Measurements from ENCODE around the gene BEAN1.

Gene BEAN1

GRCh38 chr16:66420396-66420795 lies 6.7 kb upstream of the BEAN1 start:
- TF ChIP-seq GATA2 (IDR thresholded peaks at IDR 0.05; ENCODE audit: low read depth, low read length) (no peak), GATA3 (IDR thresholded peaks at IDR 0.05; ENCODE audit: low read depth, low read length) (no peak)

DNA sequence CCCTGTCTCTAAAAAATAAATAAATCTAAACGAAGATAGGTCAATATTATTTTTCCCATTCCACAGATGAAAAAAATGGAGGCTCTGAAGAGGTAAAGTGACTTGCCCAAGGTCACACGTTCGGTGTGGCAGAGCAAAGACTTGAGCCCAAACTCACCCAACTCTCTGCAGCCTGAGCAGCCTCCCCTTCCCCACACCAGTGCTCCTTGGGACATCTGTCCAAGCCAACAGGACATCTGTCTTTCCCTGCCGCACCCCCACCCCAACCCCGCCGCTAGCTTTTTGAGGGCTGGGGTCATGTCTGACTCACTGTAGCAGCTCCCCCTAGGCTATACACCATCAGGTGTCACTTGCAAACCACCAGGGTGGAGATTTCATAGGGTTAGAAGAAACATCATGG lies 5.2 kb upstream of the BEAN1 start:
- TF ChIP-seq GATA3 (IDR thresholded peaks at IDR 0.05; ENCODE audit: low read depth, low read length) (no peak), GATA2 (IDR thresholded peaks at IDR 0.05; ENCODE audit: low read depth, low read length) (no peak)

- TF ChIP-seq GATA3 (IDR thresholded peaks at IDR 0.05; ENCODE audit: low read depth, low read length) (no peak), GATA2 (IDR thresholded peaks at IDR 0.05; ENCODE audit: low read depth, low read length) (no peak)
Observed at GRCh38 chr16:66422366-66422765, 4.7 kb upstream of the BEAN1 start.

GRCh38 chr16:66423177-66423576 lies 3.9 kb upstream of the BEAN1 start:
- no peak for TF ChIP-seq GATA2 (IDR thresholded peaks at IDR 0.05; ENCODE audit: low read depth, low read length)
- TF ChIP-seq GATA3 (IDR thresholded peaks at IDR 0.05; ENCODE audit: low read depth, low read length) = no peak

GRCh38 chr16:66425651-66426050 lies 1.4 kb upstream of the BEAN1 start:
- TF ChIP-seq GATA3 (IDR thresholded peaks at IDR 0.05; ENCODE audit: low read depth, low read length) (no peak), GATA2 (IDR thresholded peaks at IDR 0.05; ENCODE audit: low read depth, low read length) (no peak)

DNA sequence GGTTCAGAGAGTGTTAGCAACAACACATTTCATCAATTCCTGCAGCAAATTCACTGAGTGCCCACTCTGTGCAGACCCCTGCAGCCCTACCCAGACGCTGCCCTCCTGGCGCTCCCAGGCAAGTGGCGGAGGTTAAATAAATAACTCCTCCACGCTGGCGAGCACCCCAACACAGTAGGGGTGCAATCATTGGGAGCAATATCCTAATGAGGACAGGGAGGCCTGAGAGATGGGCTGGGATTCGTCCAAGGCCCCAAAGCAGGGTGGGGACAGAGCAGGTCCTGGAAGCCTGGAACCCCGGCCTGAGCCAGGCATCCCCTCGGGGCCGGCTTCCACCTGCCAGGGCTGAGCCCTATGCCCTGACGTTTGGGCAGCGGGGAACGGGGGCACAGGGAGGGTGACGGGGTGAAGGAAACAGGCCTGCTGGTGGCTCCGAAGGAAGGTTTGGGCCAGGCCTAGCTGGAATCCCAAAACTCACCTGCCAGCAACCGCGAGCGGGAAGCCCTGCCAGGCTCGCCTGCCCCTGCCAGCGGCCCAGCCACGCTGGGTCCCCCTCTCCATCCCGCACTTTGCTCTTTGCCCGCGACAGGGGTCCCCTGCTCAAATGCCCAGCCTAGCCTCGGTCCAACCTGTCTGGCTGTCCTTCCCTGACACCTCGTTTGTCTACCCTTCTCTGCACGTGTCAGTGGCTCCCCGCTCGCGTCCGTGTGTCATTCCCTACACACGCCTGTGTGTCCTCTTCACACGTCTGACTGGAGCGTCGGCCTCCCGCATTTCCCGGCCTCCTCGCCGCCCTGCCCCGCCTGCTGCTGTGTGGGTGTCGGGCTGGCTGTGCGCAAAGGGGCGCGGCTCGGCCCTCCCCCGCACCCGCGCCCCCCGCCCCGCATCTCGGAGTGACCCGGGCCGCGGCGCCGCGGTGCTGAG lies 721 bp upstream of the BEAN1 start:
- TF ChIP-seq GATA2 (IDR thresholded peaks at IDR 0.05; ENCODE audit: low read depth, low read length) = no peak
- no peak for TF ChIP-seq GATA3 (IDR thresholded peaks at IDR 0.05; ENCODE audit: low read depth, low read length)

DNA sequence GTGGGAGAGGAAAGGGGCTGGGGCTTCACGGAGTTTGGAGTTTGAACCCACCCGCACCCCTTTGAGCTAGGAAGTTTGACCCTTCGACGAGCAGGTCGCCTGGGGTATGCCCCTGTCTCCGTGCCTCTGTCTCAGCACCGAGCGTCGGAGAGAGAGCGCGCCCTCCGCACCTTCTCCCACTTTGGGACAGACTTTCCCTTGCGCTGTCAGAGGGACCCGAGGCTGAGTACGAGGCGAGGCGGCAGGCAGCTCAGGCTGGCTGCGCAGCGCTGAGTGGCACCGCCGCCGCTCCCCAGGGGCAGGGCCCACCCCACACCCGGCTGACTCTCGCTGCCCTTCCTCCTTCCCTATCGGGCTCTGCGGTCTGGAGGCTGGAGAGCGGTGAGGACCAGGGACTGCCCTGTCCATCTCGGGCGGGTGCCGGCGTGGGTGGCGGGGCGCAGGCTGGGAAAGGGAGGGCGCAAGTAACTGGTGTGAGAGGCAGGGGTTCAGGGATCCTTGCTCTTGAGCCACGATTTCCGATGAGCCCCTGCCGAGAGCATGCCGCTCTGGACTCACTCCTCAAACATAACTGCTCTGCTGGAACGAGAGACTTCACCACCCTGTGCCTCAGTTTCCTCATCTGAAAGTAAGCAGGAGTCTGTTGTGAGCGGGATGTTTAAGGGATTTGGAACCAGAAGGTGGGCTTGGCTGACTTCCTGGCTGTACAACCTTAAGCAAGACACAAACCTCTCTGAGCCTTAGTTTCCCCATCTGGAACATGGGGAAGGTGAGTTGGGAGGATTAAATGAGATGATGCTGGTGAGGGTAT lies 981 bp downstream of the BEAN1 start:
- TF ChIP-seq GATA3 (IDR thresholded peaks at IDR 0.05; ENCODE audit: low read depth, low read length) = no peak
- no peak for TF ChIP-seq GATA2 (IDR thresholded peaks at IDR 0.05; ENCODE audit: low read depth, low read length)

GRCh38 chr16:66428682-66429251 lies 1.7 kb downstream of the BEAN1 start:
- TF ChIP-seq GATA2 (IDR thresholded peaks at IDR 0.05; ENCODE audit: low read depth, low read length) (no peak), GATA3 (IDR thresholded peaks at IDR 0.05; ENCODE audit: low read depth, low read length) (no peak)

DNA sequence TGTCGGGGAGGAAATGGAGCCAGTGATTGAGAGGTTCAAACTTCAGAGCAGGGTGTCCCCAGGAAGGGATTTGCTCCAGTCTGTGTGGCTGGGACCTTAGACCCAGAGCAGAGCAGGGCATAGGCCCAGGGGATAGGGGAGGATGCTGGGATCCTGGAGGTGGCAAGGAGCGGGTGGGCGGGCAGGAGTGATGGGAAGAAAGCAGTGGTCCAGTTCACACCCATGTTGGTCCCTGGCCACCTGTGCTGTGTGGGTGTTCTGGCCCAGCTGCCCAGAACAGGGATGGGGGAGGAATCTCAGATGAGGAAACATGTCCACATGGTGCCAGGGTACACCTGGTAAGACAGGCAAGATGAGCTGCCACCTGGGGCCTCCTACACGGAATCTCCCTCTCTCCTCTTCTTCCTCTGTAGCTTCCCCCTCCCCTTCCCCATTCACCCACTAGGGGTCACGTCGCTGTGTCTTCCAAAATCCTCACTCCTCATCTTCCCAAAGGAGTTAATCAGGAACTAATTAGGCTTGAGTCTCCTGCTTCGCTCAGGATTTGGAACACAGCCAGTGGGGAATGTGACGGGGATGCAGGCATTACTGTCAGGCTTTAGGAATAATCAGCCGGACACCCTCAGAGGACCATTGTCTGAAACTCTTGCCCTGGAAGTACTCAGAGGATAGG lies 2.3 kb downstream of the BEAN1 start:
- TF ChIP-seq GATA2 (IDR thresholded peaks at IDR 0.05; ENCODE audit: low read depth, low read length) (no peak), GATA3 (IDR thresholded peaks at IDR 0.05; ENCODE audit: low read depth, low read length) (no peak)

DNA sequence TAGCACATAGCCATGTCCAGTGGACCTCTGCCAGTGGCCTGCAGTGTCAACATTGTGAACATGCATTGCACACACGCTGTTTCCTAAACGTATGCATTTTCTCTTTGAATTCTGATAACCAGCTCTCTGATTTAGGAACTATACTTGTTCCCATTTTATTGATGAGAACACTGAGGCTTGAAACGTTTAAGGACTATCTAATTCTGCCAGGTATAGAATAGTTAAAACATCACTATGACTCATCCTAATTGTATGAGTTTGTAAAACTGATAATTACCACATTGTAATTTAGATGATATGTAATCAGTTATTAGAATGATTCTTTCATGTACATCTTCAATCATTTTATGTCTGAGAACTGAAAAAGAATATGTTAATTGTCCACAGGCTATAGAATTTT lies 3.1 kb downstream of the BEAN1 start:
- TF ChIP-seq GATA3 (IDR thresholded peaks at IDR 0.05; ENCODE audit: low read depth, low read length) = no peak

DNA sequence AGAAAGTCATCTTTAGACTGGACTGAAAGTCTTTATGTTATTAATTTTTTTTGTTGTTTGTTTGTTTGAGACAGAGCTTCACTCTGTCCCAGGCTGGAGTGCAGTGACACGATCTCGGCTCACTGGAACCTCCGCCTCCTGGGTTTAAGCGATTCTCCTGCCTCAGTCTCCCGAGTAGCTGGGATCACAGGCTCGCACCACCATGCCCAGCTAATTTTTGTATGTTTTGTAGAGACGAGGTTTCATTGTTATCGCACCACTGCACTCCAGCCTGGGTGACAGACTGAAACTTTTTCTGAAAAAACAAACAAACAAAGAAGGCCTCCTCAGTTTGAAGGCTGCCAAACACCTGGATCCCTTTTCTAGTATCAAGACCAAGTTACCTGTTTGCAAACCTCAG lies 4.7 kb downstream of the BEAN1 start:
- no peak for TF ChIP-seq GATA2 (IDR thresholded peaks at IDR 0.05; ENCODE audit: low read depth, low read length)
- TF ChIP-seq GATA3 (IDR thresholded peaks at IDR 0.05; ENCODE audit: low read depth, low read length) = no peak

GRCh38 chr16:66432429-66432828 lies 5.3 kb downstream of the BEAN1 start:
- TF ChIP-seq GATA3 (IDR thresholded peaks at IDR 0.05; ENCODE audit: low read depth, low read length) = no peak
- no peak for TF ChIP-seq GATA2 (IDR thresholded peaks at IDR 0.05; ENCODE audit: low read depth, low read length)

GRCh38 chr16:66434619-66435430 lies 7.7 kb downstream of the BEAN1 start:
- TF ChIP-seq GATA2 (IDR thresholded peaks at IDR 0.05; ENCODE audit: low read depth, low read length) (no peak), GATA3 (IDR thresholded peaks at IDR 0.05; ENCODE audit: low read depth, low read length) (no peak)

All from SH-SY5Y (cell line).